Stimulated activated naive B cell treated with anti-CD40 and anti-IgM and Interleukin-4, amounts not matched to agents 10 μg/mL and 1 μg/mL and 100 μg/mL, for 72 hours (primary cell): ENCODE data around the gene MACROD2.

Experiments used
- ATAC-seq, 2 donors: fragments of 150-1000 bp; cut with Tn5 transposase; replicated peaks; 2 replicates each; pipeline ENCODE4 v1.10.0; 2021; ENCODE audit warnings: moderate library complexity in 1 of 2
- DNase-seq: peaks from one replicate; pipeline ENCODE4 v3.0.0; 2021
- H3K27ac Mint-ChIP-seq: one replicate; pipeline ENCODE4 v1.8.0; 2022; ENCODE audit warnings: mild to moderate bottlenecking, mixed read lengths
- H3K27me3 Mint-ChIP-seq, 2 donors: one replicate each; pipeline ENCODE4 v1.8.0; 2022; ENCODE audit warnings: mixed read lengths in 2 of 2
- H3K36me3 Mint-ChIP-seq, 2 donors: one replicate each; pipeline ENCODE4 v1.8.0; 2022; ENCODE audit warnings: mixed read lengths in 2 of 2, mild to moderate bottlenecking in 1 of 2
- H3K4me1 Mint-ChIP-seq, 2 donors: one replicate each; pipeline ENCODE4 v1.8.0; 2022; ENCODE audit warnings: mixed read lengths in 2 of 2, mild to moderate bottlenecking in 1 of 2
- H3K4me3 Mint-ChIP-seq, 2 donors: one replicate each; pipeline ENCODE4 v1.8.0; 2022; ENCODE audit warnings: mild to moderate bottlenecking in 2 of 2, mixed read lengths in 2 of 2, moderate library complexity in 1 of 2
- H3K9me3 Mint-ChIP-seq, 2 donors: one replicate each; pipeline ENCODE4 v1.8.0; 2022; ENCODE audit warnings: mixed read lengths in 2 of 2, mild to moderate bottlenecking in 1 of 2

MACROD2 gene

GRCh38 chr20:15020845-15021244, 1025.5 kb downstream of the MACROD2 start:
- Mint-ChIP-seq H3K4me3 (no peak overlapping the region), H3K36me3 (no peaks in the 10 kb centered on the region), H3K27ac (no peak overlapping the region), H3K4me1 (no peaks in the 10 kb centered on the region), H3K27me3 (no peaks in the 10 kb centered on the region), H3K9me3 (peaks cover 2 to 4% of the 10 kb centered on the region in 2 donors)
- no peak for DNase-seq
- no peak for ATAC-seq

- no peaks in the 10 kb centered on the region for H3K27me3 Mint-ChIP-seq
- no peak for ATAC-seq
- no peak for DNase-seq
- peaks cover 2 to 4% of the 10 kb centered on the region in 2 donors for H3K9me3 Mint-ChIP-seq
- H3K36me3 Mint-ChIP-seq: no peaks in the 10 kb centered on the region
- no peak overlapping the region for H3K27ac Mint-ChIP-seq
- no peak overlapping the region for H3K4me3 Mint-ChIP-seq
- H3K4me1 Mint-ChIP-seq: no peaks in the 10 kb centered on the region
Observed at GRCh38 chr20:15022921-15023320, 1027.6 kb downstream of the MACROD2 start.

- Mint-ChIP-seq H3K27me3 (no peaks in the 10 kb centered on the region), H3K9me3 (peaks cover 2 to 4% of the 10 kb centered on the region in 2 donors), H3K36me3 (no peaks in the 10 kb centered on the region), H3K4me3 (no peak overlapping the region), H3K4me1 (no peaks in the 10 kb centered on the region), H3K27ac (no peak overlapping the region)
- DNase-seq (no peak), ATAC-seq (no peak)
Observed at GRCh38 chr20:15026759-15027158, 1031.4 kb downstream of the MACROD2 start.

GRCh38 chr20:15030826-15031225, 1035.5 kb downstream of the MACROD2 start:
- Mint-ChIP-seq H3K27ac (no peak overlapping the region), H3K4me1 (no peaks in the 10 kb centered on the region), H3K36me3 (no peaks in the 10 kb centered on the region), H3K9me3 (no peaks in the 10 kb centered on the region), H3K27me3 (no peaks in the 10 kb centered on the region), H3K4me3 (no peak overlapping the region)
- ATAC-seq (no peak), DNase-seq (no peak)

GRCh38 chr20:15031546-15032351, 1036.4 kb downstream of the MACROD2 start:
- Mint-ChIP-seq H3K9me3 (no peaks in the 10 kb centered on the region), H3K4me1 (no peaks in the 10 kb centered on the region)

GRCh38 chr20:15032352-15032622, 1037.0 kb downstream of the MACROD2 start:
- no peaks in the 10 kb centered on the region for H3K4me1 Mint-ChIP-seq
- DNase-seq: no peak
- no peaks in the 10 kb centered on the region for H3K9me3 Mint-ChIP-seq
- no peak overlapping the region for H3K27ac Mint-ChIP-seq
- H3K27me3 Mint-ChIP-seq: no peaks in the 10 kb centered on the region
- H3K4me3 Mint-ChIP-seq: no peak overlapping the region
- ATAC-seq: no peak
- H3K36me3 Mint-ChIP-seq: no peaks in the 10 kb centered on the region

More at GRCh38 chr20:15031546-15032351, 1036.4 kb downstream of the MACROD2 start:
- no peak for ATAC-seq
- Mint-ChIP-seq H3K27me3 (no peaks in the 10 kb centered on the region), H3K27ac (no peak overlapping the region), H3K36me3 (no peaks in the 10 kb centered on the region), H3K4me3 (no peak overlapping the region)
- DNase-seq: no peak

- H3K9me3 Mint-ChIP-seq: no peaks in the 10 kb centered on the region
- H3K27me3 Mint-ChIP-seq: no peaks in the 10 kb centered on the region
- ATAC-seq (no peak), DNase-seq (no peak)
- H3K27ac Mint-ChIP-seq: no peak overlapping the region
- H3K36me3 Mint-ChIP-seq: no peaks in the 10 kb centered on the region
- H3K4me3 Mint-ChIP-seq: no peak overlapping the region
- no peaks in the 10 kb centered on the region for H3K4me1 Mint-ChIP-seq
Observed at GRCh38 chr20:15033269-15033668, 1038.0 kb downstream of the MACROD2 start.

- H3K27me3 Mint-ChIP-seq: no peaks in the 10 kb centered on the region
- no peak overlapping the region for H3K4me3 Mint-ChIP-seq
- H3K4me1 Mint-ChIP-seq: no peaks in the 10 kb centered on the region
- no peaks in the 10 kb centered on the region for H3K9me3 Mint-ChIP-seq
- DNase-seq (no peak), ATAC-seq (no peak)
- H3K27ac Mint-ChIP-seq: no peak overlapping the region
- H3K36me3 Mint-ChIP-seq: no peaks in the 10 kb centered on the region
Observed at GRCh38 chr20:15033891-15034290, 1038.6 kb downstream of the MACROD2 start.

- DNase-seq (no peak), ATAC-seq (no peak)
- H3K4me1 Mint-ChIP-seq: no peaks in the 10 kb centered on the region
- no peaks in the 10 kb centered on the region for H3K36me3 Mint-ChIP-seq
- no peaks in the 10 kb centered on the region for H3K9me3 Mint-ChIP-seq
- no peak overlapping the region for H3K27ac Mint-ChIP-seq
- H3K4me3 Mint-ChIP-seq: no peak overlapping the region
- H3K27me3 Mint-ChIP-seq: no peaks in the 10 kb centered on the region
Observed at GRCh38 chr20:15036948-15037347, 1041.6 kb downstream of the MACROD2 start.

- no peak overlapping the region for H3K27ac Mint-ChIP-seq
- no peaks in the 10 kb centered on the region for H3K27me3 Mint-ChIP-seq
- no peaks in the 10 kb centered on the region for H3K4me1 Mint-ChIP-seq
- DNase-seq (no peak), ATAC-seq (no peak)
- H3K4me3 Mint-ChIP-seq: no peak overlapping the region
- no peaks in the 10 kb centered on the region for H3K36me3 Mint-ChIP-seq
- no peaks in the 10 kb centered on the region for H3K9me3 Mint-ChIP-seq
Observed at GRCh38 chr20:15039088-15039752, 1043.9 kb downstream of the MACROD2 start.

- H3K4me1 Mint-ChIP-seq: no peaks in the 10 kb centered on the region
- no peaks in the 10 kb centered on the region for H3K9me3 Mint-ChIP-seq
- H3K4me3 Mint-ChIP-seq: no peak overlapping the region
- DNase-seq: no peak
- H3K27ac Mint-ChIP-seq: no peak overlapping the region
- no peak for ATAC-seq
- H3K36me3 Mint-ChIP-seq: no peaks in the 10 kb centered on the region
- H3K27me3 Mint-ChIP-seq: no peaks in the 10 kb centered on the region
Observed at GRCh38 chr20:15042723-15043122, 1047.4 kb downstream of the MACROD2 start.

- Mint-ChIP-seq H3K9me3 (no peaks in the 10 kb centered on the region), H3K36me3 (no peaks in the 10 kb centered on the region), H3K27ac (no peak overlapping the region), H3K4me3 (no peak overlapping the region), H3K4me1 (no peaks in the 10 kb centered on the region), H3K27me3 (no peaks in the 10 kb centered on the region)
- no peak for ATAC-seq
- DNase-seq: no peak
Observed at GRCh38 chr20:15045246-15045645, 1049.9 kb downstream of the MACROD2 start.

GRCh38 chr20:15047042-15047441, 1051.7 kb downstream of the MACROD2 start:
- Mint-ChIP-seq H3K4me3 (no peak overlapping the region), H3K9me3 (peaks cover 0 to 1% of the 10 kb centered on the region in 2 donors)

GRCh38 chr20:15047601-15048000, 1052.3 kb downstream of the MACROD2 start:
- Mint-ChIP-seq H3K9me3 (peaks cover 0 to 1% of the 10 kb centered on the region in 2 donors), H3K27me3 (no peaks in the 10 kb centered on the region), H3K27ac (no peak overlapping the region), H3K36me3 (no peaks in the 10 kb centered on the region), H3K4me3 (no peak overlapping the region), H3K4me1 (no peaks in the 10 kb centered on the region)
- DNase-seq (no peak), ATAC-seq (no peak)

More at GRCh38 chr20:15047042-15047441, 1051.7 kb downstream of the MACROD2 start:
- Mint-ChIP-seq H3K36me3 (no peaks in the 10 kb centered on the region), H3K27ac (no peak overlapping the region), H3K4me1 (no peaks in the 10 kb centered on the region), H3K27me3 (no peaks in the 10 kb centered on the region)
- ATAC-seq (no peak), DNase-seq (no peak)

GRCh38 chr20:15056246-15056645, 1060.9 kb downstream of the MACROD2 start:
- peaks cover 4 to 6% of the 10 kb centered on the region in 2 donors for H3K9me3 Mint-ChIP-seq
- DNase-seq: no peak

More at GRCh38 chr20:15056246-15056645, 1060.9 kb downstream of the MACROD2 start:
- no peak for ATAC-seq
- no peak overlapping the region for H3K27ac Mint-ChIP-seq
- no peak overlapping the region for H3K4me3 Mint-ChIP-seq
- peaks cover 3 to 6% of the 10 kb centered on the region in 2 donors for H3K4me1 Mint-ChIP-seq
- H3K27me3 Mint-ChIP-seq: no peaks in the 10 kb centered on the region
- H3K36me3 Mint-ChIP-seq: no peaks in the 10 kb centered on the region
